IMR-90 (cell line): Measurements from ENCODE around the gene RGMB.
A peak's percentile ranks its signal among the peaks of the same experiment; 100 is the strongest.

Source experiments
- BHLHE40 ChIP-seq: fragments of 150-350 bp; IDR thresholded peaks from 2 replicates; pipeline ENCODE4 v1.6.1; 2016; ENCODE audit warnings: mild to moderate bottlenecking, low read depth, low read length
- CTCF ChIP-seq: conservative IDR thresholded peaks from 2 replicates; pipeline ENCODE4 v1.5.1; 2012; ENCODE audit warnings: mild to moderate bottlenecking, low read depth, low read length, improper control_type of control experiment
- MXI1 ChIP-seq: IDR thresholded peaks from 2 replicates; pipeline ENCODE4 v1.6.1; 2012; ENCODE audit warnings: low read depth, mild to moderate bottlenecking, low read length, moderate library complexity, borderline replicate concordance
- POLR2A ChIP-seq: IDR thresholded peaks from 2 replicates; pipeline ENCODE4 v1.6.1; 2012; ENCODE audit warnings: mild to moderate bottlenecking, low read depth, low read length
- RAD21 ChIP-seq: IDR thresholded peaks from 2 replicates; pipeline ENCODE4 v1.6.1; 2012; ENCODE audit warnings: low read length, improper control_type of control experiment
- RCOR1 ChIP-seq: IDR thresholded peaks from 2 replicates; pipeline ENCODE4 v1.6.1; 2012; ENCODE audit warnings: mild to moderate bottlenecking, low read length, improper control_type of control experiment; ENCODE audit not compliant: insufficient replicate concordance

DNA sequence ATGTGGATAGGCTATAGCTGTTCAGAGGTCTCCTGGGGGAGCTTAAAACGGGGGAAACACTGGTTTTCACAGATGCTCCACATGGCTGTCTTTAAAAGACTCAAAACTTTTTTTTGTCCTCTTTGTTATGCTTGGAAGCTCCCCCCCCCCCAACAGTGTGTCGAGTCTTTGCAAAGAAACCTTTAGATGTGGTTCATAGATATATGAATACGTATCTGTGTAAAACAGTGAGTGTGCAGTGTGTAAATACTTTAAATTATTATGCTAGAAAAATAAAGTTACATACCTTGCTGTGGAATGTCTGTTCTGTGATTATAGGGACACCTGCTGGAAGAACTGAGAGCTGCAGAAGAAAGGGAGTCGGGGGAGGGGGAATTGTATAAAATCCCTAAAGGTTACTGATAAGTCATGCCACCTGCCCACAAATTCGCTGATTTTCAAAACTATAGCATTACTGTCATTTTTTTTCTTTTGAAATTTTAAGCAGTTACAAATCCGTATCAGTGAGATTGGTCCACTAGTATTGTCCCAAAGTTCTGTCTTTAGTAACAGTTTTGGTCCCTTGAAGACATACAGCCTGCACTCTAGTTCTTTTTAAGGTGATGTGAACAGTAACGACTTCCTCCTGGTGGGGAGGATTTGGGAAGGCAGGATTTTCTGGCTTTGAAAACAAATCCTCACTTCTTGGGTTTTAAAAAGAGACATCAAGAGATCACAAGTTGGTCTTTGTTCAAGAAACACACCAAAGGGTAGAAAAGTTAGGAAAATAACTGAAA lies 22.9 kb downstream of the RGMB start:
- peak; percentile 81 for TF ChIP-seq CTCF
- TF ChIP-seq RAD21: peak; percentile 61
- TF ChIP-seq POLR2A: peak; percentile 48
- TF ChIP-seq RCOR1: no peak
- no peak for TF ChIP-seq BHLHE40
- no peak for TF ChIP-seq MXI1
